IMR-90 (cell line): Measurements from ENCODE around the gene ACACA. TPM values are rescaled to one million over a fixed set of nuclear protein-coding genes. Genes with fewer than 3 reads are reported as not detected.
"Not testable (repeated sequence)": the region's sequence is repeated elsewhere in the genome, so short reads cannot be mapped to it uniquely, and the experiment has no call there.

ENCODE experiments used
- ATAC-seq: fragments of 200-7000 bp; cut with Tn5 transposase; 2 replicates; pipeline ENCODE4 v1.9.1; 2020; ENCODE audit warnings: low read depth, mild to moderate bottlenecking, moderate library complexity
- BruUV-seq: library from RNA; stranded (reverse); fragments of 400-500 nt; replicated peaks from 2 replicates; lab custom pipeline; 2021; lab: Mats Ljungman, UMichigan
- CTCF ChIA-PET: fragments of 300-600 bp; formaldehyde crosslinking; extraction: SDS; loops from one replicate; lab custom pipeline; 2021; ENCODE audit warnings: antibody characterized with exemption; lab: Yijun Ruan, JAX
- POLR2A ChIA-PET: fragments of 300-600 bp; sonication (Branson Sonifier 250); formaldehyde crosslinking; loops from one replicate; lab custom pipeline; 2022; ENCODE audit warnings: antibody characterized with exemption; ENCODE audit not compliant: unreplicated experiment; lab: Charles Lee
- DNase-seq: peaks from one replicate; pipeline ENCODE4 v3.0.0; 2013
- H2AFZ ChIP-seq: replicated peaks from 2 replicates; pipeline ENCODE3; 2013; ENCODE audit warnings: low read length, mild to moderate bottlenecking; ENCODE audit not compliant: poor library complexity
- H2AK5ac ChIP-seq: 2 replicates; pipeline ENCODE4 v1.6.1; 2013; ENCODE audit warnings: low read depth, low read length, inconsistent platforms
- H2AK9ac ChIP-seq: replicated peaks from 2 replicates; pipeline ENCODE3; 2013; ENCODE audit warnings: mild to moderate bottlenecking, low read depth, low read length, moderate library complexity; ENCODE audit not compliant: poor library complexity
- H2BK120ac ChIP-seq: 2 replicates; pipeline ENCODE4 v1.6.1; 2013; ENCODE audit warnings: low read depth, low read length, inconsistent platforms
- H2BK15ac ChIP-seq: 3 replicates; pipeline ENCODE4 v1.6.1; 2013; ENCODE audit warnings: low read depth, low read length, inconsistent platforms
- H2BK20ac ChIP-seq: 2 replicates; pipeline ENCODE4 v1.6.1; 2013; ENCODE audit warnings: low read depth, mild to moderate bottlenecking, inconsistent platforms, low read length, moderate library complexity
- H2BK5ac ChIP-seq: 2 replicates; pipeline ENCODE4 v1.6.1; 2013; ENCODE audit warnings: mild to moderate bottlenecking, low read depth, low read length, inconsistent platforms; ENCODE audit not compliant: poor library complexity, severe bottlenecking
- H3K14ac ChIP-seq: replicated peaks from 2 replicates; pipeline ENCODE4 v1.6.1; 2013; ENCODE audit warnings: low read depth, low read length, inconsistent platforms
- H3K18ac ChIP-seq: 2 replicates; pipeline ENCODE4 v1.6.1; 2013; ENCODE audit warnings: low read depth, low read length, control low read depth
- H3K23ac ChIP-seq: 2 replicates; pipeline ENCODE4 v1.6.1; 2013; ENCODE audit warnings: low read depth, low read length, inconsistent platforms
- H3K27ac ChIP-seq: 2 replicates; pipeline ENCODE4 v1.5.1; 2013; ENCODE audit warnings: mild to moderate bottlenecking, control low read depth, low read length; ENCODE audit not compliant: insufficient read depth
- H3K27me3 ChIP-seq: 2 replicates; pipeline ENCODE4 v1.6.1; 2013; ENCODE audit warnings: low read length; ENCODE audit not compliant: control insufficient read depth, insufficient read depth
- H3K36me3 ChIP-seq: 2 replicates; pipeline ENCODE4 v1.6.1; 2013; ENCODE audit warnings: low read length, mixed read lengths; ENCODE audit not compliant: control insufficient read depth, insufficient read depth
- H3K4ac ChIP-seq: 2 replicates; pipeline ENCODE4 v1.6.1; 2013; ENCODE audit warnings: low read depth, low read length, inconsistent platforms
- H3K4me1 ChIP-seq: 2 replicates; pipeline ENCODE4 v1.6.1; 2013; ENCODE audit warnings: low read length, mixed read lengths; ENCODE audit not compliant: control insufficient read depth, insufficient read depth
- H3K4me2 ChIP-seq: 2 replicates; pipeline ENCODE4 v1.6.1; 2013; ENCODE audit warnings: low read depth, mild to moderate bottlenecking, control low read depth, low read length, moderate library complexity
- H3K4me3 ChIP-seq: 2 replicates; pipeline ENCODE4 v1.5.1; 2013; ENCODE audit warnings: low read depth, mild to moderate bottlenecking, control low read depth, low read length, moderate library complexity; ENCODE audit not compliant: insufficient read depth
- H3K56ac ChIP-seq: 2 replicates; pipeline ENCODE4 v1.6.1; 2013; ENCODE audit warnings: low read length, inconsistent platforms; ENCODE audit not compliant: insufficient read depth; ENCODE audit errors: extremely low read depth
- H3K79me1 ChIP-seq, 2 experiments: 2 replicates each; pipeline ENCODE4 v1.6.1; 2013; ENCODE audit warnings: low read length in 2 of 2, inconsistent platforms in 1 of 2, low read depth in 1 of 2
- H3K9ac ChIP-seq: 2 replicates; pipeline ENCODE4 v1.6.1; 2013; ENCODE audit warnings: low read depth, low read length, control low read depth
- H3K9me1 ChIP-seq: 2 replicates; pipeline ENCODE4 v1.6.1; 2013; ENCODE audit warnings: low read length, inconsistent platforms; ENCODE audit not compliant: insufficient read depth
- H3K9me3 ChIP-seq: 2 replicates; pipeline ENCODE4 v1.6.1; 2013; ENCODE audit warnings: low read length; ENCODE audit not compliant: control insufficient read depth, insufficient read depth
- H4K20me1 ChIP-seq: 2 replicates; pipeline ENCODE4 v1.6.1; 2013; ENCODE audit warnings: low read length, inconsistent platforms; ENCODE audit not compliant: insufficient read depth
- H4K5ac ChIP-seq: 2 replicates; pipeline ENCODE4 v1.6.1; 2013; ENCODE audit warnings: mild to moderate bottlenecking, low read depth, low read length, control low read depth
- H4K8ac ChIP-seq, 2 experiments: 2 replicates each; pipeline ENCODE4 v1.6.1; 2013; ENCODE audit warnings: low read depth in 2 of 2, low read length in 2 of 2, control low read depth in 1 of 2, inconsistent platforms in 1 of 2
- H4K91ac ChIP-seq: 2 replicates; pipeline ENCODE4 v1.6.1; 2013; ENCODE audit warnings: low read depth, low read length, inconsistent platforms; ENCODE audit not compliant: insufficient read depth
- MAZ ChIP-seq: IDR thresholded peaks from 2 replicates; pipeline ENCODE4 v1.6.1; 2012; ENCODE audit warnings: low read depth, mild to moderate bottlenecking, low read length, improper control_type of control experiment, moderate library complexity, borderline replicate concordance
- WGBS, 2 experiments: methylation state at CpG; one replicate each; pipeline versions ENCODE4 v1.1.5 to v1.1.7; 2013; ENCODE audit warnings: missing lambda C conversion rate in 2 of 2; ENCODE audit not compliant: insufficient read length in 1 of 2; ENCODE audit errors: extremely low coverage in 2 of 2; 5-methylcytosine and 5-hydroxymethylcytosine counted together
- dilution Hi-C: fragments of 300-500 bp; cut with HindIII; formaldehyde crosslinking; loops from one replicate; pipeline ENCODE4 v1.14.3; 2018; ENCODE audit warnings: low sequenced_read_pairs; ENCODE audit not compliant: unreplicated experiment
- in situ Hi-C: fragments of 300-500 bp; cut with MboI; formaldehyde crosslinking; loops from 3 replicates; pipeline ENCODE4 v1.14.3; 2019; ENCODE audit warnings: low sequenced_read_pairs, inconsistent platforms, mixed read lengths
- intact Hi-C: fragments of 100-400 bp; cut with micrococcal nuclease; formaldehyde crosslinking; loops from 2 replicates; pipeline ENCODE4 v1.10.0; 2022
- polyA plus RNA-seq, 3 experiments: library from polyadenylated mRNA; depleted of rRNA; stranded (reverse); fragments of >200 nt; gene quantifications; 2 replicates each; pipeline ENCODE4 v1.2.3, GENCODE V29; 2012; ENCODE audit warnings: low replicate concordance in 1 of 3
- total RNA-seq: library from RNA; depleted of rRNA; stranded (reverse); fragments of >200 nt; gene quantifications from 2 replicates; pipeline ENCODE4 v1.2.3, GENCODE V29; 2012

The ACACA gene
- total and polyA plus RNA-seq, 2 of the 4 experiments (the other 2 are of a cell fraction), result 21.3 to 39.1 TPM

DNA sequence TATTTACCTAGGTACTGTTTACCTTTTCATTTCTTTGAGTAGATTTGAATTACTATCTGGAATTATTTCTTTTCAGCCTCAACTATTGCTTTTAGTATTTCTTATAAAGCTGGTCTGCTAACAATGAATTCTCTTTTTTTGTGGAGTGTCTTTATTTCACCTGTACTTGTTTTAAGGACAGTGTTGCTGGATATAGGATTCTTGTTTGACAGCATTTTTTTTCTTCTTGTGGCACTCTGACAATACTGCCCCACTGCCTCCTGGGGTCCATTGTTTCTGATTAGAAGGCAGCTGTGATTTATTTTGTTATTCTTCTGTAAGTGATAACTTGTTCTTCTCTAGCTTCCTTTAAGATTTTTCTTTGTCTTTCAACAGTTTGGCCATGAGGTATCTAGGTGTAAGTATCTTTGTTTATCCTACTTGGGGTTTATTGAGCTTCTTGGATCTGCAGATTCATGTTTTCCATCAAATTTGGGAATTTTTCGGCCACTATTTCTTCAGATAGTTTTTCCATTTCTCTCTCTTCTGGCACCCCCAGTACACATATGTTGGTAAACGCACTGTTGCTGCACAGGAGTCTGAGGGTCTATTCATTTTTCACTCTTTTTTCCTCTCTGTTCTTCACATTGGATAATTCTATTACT, 327.4 kb downstream of the ACACA start:
- dilution Hi-C loops, result no loop called here
- no peaks in the 10 kb centered on the region for H3K4me1 ChIP-seq
- H4K91ac ChIP-seq, result no peak overlapping the region
- H3K79me1 ChIP-seq, result no peaks in the 10 kb centered on the region
- H3K9ac ChIP-seq, result no peak overlapping the region
- H2BK15ac ChIP-seq, result no peak overlapping the region
- peaks cover 3% of the 10 kb centered on the region; the same call in 1 of the 2 replicates for H4K20me1 ChIP-seq
- no peak overlapping the region for H2AK5ac ChIP-seq
- BruUV-seq, result no TSS peak
- no peak overlapping the region for H3K4me2 ChIP-seq
- intact Hi-C loops, result no loop called here
- no peak overlapping the region for H3K4me3 ChIP-seq
- H3K27ac ChIP-seq, result no peak overlapping the region
- in situ Hi-C loops, result no loop called here
- H3K9me1 ChIP-seq, result no peaks in the 10 kb centered on the region
- POLR2A ChIA-PET, result no interaction called here
- H3K9me3 ChIP-seq, result no peaks in the 10 kb centered on the region; the same call in 1 of the 2 replicates
- no peak overlapping the region for H2BK5ac ChIP-seq
- ATAC-seq (no peak), DNase-seq (no peak)
- H2AFZ ChIP-seq, result no peak overlapping the region
- no peak overlapping the region for H3K14ac ChIP-seq
- WGBS, 2 experiments, result 80% methylated on average over 1 of the region's 2 CpGs; no CpG with 5 or more reads in 1 of the 2 experiments
- no peak overlapping the region for H3K56ac ChIP-seq
- no peak for TF ChIP-seq MAZ
- no peaks in the 10 kb centered on the region for H3K36me3 ChIP-seq
- no peaks in the 10 kb centered on the region for H3K27me3 ChIP-seq
- no peak overlapping the region for H3K18ac ChIP-seq
- no peak overlapping the region for H4K5ac ChIP-seq
- no peak overlapping the region for H2BK20ac ChIP-seq
- H4K8ac ChIP-seq, result no peak overlapping the region
- CTCF ChIA-PET, result no interaction called here
- H2AK9ac ChIP-seq, result no peak overlapping the region
- H3K4ac ChIP-seq, result no peak overlapping the region
- no peak overlapping the region for H2BK120ac ChIP-seq
- no peak overlapping the region for H3K23ac ChIP-seq

- POLR2A ChIA-PET, CTCF ChIA-PET: not testable (repeated sequence)
Observed at GRCh38 chr17:37073464-37073863, 333.2 kb downstream of the ACACA start.

More at GRCh38 chr17:37073464-37073863, 333.2 kb downstream of the ACACA start:
- H3K9me3 ChIP-seq, H4K8ac ChIP-seq, H4K20me1 ChIP-seq, DNase-seq, H2AK9ac ChIP-seq, H2BK120ac ChIP-seq, H2AFZ ChIP-seq, H3K27me3 ChIP-seq, H3K79me1 ChIP-seq, in situ Hi-C loops, H4K91ac ChIP-seq, H3K9me1 ChIP-seq, H2BK5ac ChIP-seq, H3K27ac ChIP-seq, H3K23ac ChIP-seq, H2BK15ac ChIP-seq, H2AK5ac ChIP-seq, H3K4me3 ChIP-seq, BruUV-seq, H4K5ac ChIP-seq, intact Hi-C loops, ATAC-seq, H3K4me1 ChIP-seq, H3K56ac ChIP-seq, H3K14ac ChIP-seq, H3K36me3 ChIP-seq, H3K18ac ChIP-seq, H3K4me2 ChIP-seq, H2BK20ac ChIP-seq, H3K4ac ChIP-seq, H3K9ac ChIP-seq: not testable (repeated sequence)
- dilution Hi-C loops, result loop anchor here (25.0 kb wide), 1 partner anchor 436 kb away; no protein-coding TSS in a partner anchor
- no CpG with 5 or more reads among the region's 3 CpGs for WGBS, 2 experiments
